ENCODE measurements around the gene ZNF536.

The ZNF536 gene

DNA sequence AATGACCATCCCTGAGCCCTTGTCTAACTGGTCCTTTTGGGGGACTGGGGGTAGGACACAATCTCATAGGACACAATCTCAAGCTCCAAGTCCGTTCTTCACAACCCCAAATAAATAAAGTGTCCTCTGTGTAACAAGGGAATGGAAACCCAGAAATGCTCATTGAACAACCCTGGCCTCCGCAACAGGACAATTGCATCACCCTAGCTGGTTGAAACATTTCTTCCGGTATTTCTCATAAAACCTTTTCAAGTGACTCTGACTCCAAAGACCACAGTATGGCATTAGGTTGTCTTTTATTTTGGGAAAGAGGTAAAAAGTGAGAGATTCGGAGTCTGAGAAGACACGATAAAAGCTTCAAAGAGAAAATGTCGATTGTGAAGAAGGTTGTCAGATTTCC is 186.6 kb downstream of the ZNF536 start:
- in situ Hi-C loops (cut with HindIII; ENCODE audit: low pct_unique_long_range_greater_than_20kb, low sequenced_read_pairs), result no loop called here
- no peak for TF ChIP-seq JUND (IDR thresholded peaks at IDR 0.05; ENCODE audit: low read depth)
- DNase-seq (ENCODE audit: low read depth in 1 of 2, low spot score in 1 of 2), result no peak

DNA sequence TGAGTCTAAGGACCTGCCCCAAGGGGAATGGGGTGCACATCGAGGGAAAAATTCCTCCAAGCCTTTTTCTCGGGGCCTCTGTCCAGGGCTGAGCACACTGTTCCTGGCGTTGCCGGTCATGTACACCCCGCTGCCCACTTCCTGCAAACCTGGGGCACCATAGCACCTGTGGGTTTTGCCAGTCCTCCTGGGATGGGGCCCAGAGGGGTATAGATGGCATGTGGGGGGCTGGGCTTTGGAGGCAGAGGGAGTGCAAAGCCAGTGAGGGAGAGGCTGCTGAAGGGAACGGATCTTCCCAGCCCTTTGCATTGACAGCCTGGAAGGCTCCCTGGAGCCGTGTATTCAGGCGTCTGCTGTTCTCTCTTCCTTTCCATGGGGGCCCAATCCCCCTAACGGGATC is 187.3 kb downstream of the ZNF536 start:
- in situ Hi-C loops (cut with HindIII; ENCODE audit: low pct_unique_long_range_greater_than_20kb, low sequenced_read_pairs), result no loop called here
- TF ChIP-seq JUND (IDR thresholded peaks at IDR 0.05; ENCODE audit: low read depth), result no peak

DNA sequence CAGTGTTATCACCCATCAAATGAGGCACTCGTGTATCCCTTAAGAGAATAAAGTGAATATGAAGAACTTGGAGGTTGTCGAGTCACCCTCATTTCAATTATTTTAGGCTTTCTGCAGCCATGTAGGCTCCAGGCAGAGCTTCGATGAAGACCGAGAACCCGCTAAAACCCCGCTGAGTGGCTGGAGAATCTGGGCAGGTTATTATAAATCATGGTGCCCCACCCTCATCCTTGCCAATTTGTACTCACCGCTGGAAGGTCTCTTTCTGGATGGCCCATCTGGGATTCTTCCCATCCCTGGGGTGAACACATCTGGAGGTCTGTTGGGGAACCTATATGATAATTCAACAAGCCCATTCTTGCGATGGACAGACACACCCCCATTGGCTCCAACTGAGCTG is 190.8 kb downstream of the ZNF536 start:
- in situ Hi-C loops (cut with HindIII; ENCODE audit: low pct_unique_long_range_greater_than_20kb, low sequenced_read_pairs), result no loop called here
- no peak for DNase-seq (ENCODE audit: low read depth in 1 of 2, low spot score in 1 of 2)
- TF ChIP-seq JUND (IDR thresholded peaks at IDR 0.05; ENCODE audit: low read depth), result no peak

More for the DNA sequence above, 187.3 kb downstream of the ZNF536 start:
- no peak for DNase-seq (ENCODE audit: low read depth in 1 of 2, low spot score in 1 of 2)

DNA sequence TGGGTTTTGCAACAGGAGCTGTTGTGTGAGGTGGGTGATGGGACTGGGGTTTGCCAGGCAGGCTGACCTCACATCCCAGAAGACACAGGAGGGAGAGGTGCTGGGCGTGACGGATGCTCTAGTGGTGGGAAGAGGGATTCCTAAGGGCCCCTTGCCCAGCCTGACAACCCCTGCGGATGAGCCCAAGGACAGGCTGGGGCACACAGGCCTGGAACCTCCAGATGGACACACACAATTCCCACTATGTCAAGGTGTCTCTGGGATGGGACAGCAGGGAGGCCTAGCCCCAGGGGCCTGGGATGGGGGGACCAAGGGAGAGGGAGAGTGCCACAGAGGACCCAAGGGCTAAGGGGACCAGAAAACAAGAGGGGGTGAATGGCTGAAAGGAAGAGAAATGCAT is 191.5 kb downstream of the ZNF536 start:
- no peak for TF ChIP-seq JUND (IDR thresholded peaks at IDR 0.05; ENCODE audit: low read depth)
- in situ Hi-C loops (cut with HindIII; ENCODE audit: low pct_unique_long_range_greater_than_20kb, low sequenced_read_pairs), result no loop called here
- no peak for DNase-seq (ENCODE audit: low read depth in 1 of 2, low spot score in 1 of 2)

DNA sequence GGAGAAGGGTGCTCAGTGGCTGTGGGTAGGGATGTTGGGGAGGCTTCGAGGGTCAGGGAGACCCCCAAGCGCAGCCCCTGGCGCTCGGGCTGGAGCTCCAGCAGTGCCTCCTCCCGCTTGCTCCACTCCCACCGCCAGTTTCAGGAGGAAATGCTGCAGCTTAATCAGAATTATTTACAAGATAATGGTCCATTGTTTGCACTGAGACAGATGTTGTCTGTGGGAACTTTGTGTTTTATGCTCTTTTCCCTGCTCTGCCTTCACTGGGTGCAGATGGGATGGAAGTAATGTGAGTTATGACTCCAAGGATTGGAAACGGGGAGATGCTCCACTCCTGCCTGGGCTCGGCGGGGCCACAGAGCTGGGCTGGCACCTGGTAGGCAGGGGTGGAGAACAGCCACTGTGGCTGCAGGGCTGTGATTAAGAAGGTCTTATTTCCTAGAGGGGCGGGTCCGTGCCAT is 192.4 kb downstream of the ZNF536 start:
- no peak for DNase-seq (ENCODE audit: low read depth in 1 of 2, low spot score in 1 of 2)

DNA sequence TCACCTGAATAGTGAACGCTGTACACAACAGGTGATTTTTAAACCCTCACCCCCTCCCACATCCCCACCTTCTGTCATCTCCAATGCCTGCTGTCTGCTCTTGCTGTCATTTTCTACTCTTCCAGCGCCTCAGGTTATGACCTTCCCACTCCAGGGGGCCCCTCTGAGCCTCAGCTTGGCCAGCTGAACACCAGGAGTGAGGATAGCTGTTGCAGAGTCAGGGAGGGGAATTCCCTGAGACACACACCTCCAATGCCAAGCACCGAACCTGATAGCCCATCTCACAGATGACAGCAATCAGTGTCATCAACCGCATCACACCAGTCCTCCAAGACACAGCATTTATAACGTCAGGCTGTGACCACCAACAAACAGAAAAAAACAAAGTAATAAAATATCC is 193.5 kb downstream of the ZNF536 start:
- in situ Hi-C loops (cut with HindIII; ENCODE audit: low pct_unique_long_range_greater_than_20kb, low sequenced_read_pairs), result no loop called here
- no peak for DNase-seq (ENCODE audit: low read depth in 1 of 2, low spot score in 1 of 2)
- TF ChIP-seq JUND (IDR thresholded peaks at IDR 0.05; ENCODE audit: low read depth), result no peak

More for the DNA sequence above, 192.4 kb downstream of the ZNF536 start:
- in situ Hi-C loops (cut with HindIII; ENCODE audit: low pct_unique_long_range_greater_than_20kb, low sequenced_read_pairs), result no loop called here
- TF ChIP-seq JUND (IDR thresholded peaks at IDR 0.05; ENCODE audit: low read depth), result no peak

DNA sequence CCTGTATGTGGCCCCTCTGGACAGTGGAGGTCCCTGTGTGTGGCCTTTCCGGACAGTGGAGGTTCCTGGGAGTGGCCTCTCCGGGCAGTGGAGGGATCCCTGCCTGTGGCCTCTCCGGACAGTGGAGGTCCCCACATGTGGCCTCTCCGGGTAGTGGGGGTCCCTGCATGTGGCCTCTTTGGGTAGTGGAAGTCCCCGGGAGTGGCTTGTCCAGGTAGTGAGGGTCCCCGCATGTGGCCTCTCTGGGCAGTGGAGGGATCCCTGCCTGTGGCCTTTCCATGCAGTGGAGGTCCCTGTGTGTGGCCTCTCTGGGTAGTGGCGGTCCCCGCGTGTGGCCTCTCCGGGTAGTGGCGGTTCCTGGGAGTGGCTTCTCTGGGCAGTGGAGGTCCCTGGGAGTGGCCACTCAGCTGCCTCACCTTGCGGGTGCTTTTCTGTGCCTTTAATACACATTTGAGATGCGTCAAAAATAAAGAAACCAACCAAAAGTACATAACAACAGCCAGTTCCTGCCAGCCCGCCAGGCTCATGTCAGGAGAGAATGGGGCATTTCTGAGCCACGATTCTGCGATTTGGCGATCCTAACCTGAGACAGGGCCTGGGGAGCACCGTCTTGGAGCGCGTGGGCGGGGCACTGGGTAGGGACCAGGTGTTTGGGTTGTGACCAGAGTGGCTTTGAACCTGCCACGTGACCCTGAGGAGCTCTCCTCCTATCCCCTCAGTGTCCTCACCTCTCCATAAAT is 194.7 kb downstream of the ZNF536 start:
- no peak for TF ChIP-seq JUND (IDR thresholded peaks at IDR 0.05; ENCODE audit: low read depth)
- in situ Hi-C loops (cut with HindIII; ENCODE audit: low pct_unique_long_range_greater_than_20kb, low sequenced_read_pairs), result no loop called here
- DNase-seq (ENCODE audit: low read depth in 1 of 2, low spot score in 1 of 2), result no peak

DNA sequence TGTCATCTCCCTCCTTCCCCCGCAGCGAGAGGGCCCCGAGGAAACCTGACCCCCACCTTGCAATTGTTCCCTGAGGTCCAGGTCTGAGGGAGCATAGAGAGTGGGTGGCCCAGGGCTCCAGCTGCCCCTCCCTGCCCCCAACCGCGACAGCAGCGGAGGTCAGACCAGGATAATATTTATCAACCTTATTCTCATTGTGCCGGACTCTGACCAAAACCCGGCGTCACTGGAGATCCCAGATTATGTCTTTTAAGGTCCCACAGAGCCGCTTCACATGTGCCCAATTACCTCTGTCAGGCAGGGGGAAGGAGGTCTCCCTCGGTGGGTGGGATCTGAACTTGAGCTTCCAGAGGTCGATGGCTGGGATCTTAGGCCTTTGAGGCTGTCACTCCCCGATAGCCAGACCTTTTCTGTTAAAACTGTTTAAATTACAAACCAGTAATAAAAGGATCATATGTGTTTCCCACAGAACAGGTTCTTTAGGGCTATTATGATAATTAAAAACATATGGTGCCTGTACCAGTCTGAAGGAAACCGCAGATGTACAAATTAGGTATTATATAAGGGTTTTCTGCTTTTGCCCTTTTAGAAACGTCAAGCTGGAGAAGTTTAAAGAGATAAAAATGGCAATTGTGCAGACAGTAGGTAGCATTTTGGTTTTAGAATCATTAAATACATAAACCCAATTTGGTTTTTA is 195.5 kb downstream of the ZNF536 start:
- no peak for TF ChIP-seq JUND (IDR thresholded peaks at IDR 0.05; ENCODE audit: low read depth)
- in situ Hi-C loops (cut with HindIII; ENCODE audit: low pct_unique_long_range_greater_than_20kb, low sequenced_read_pairs), result no loop called here
- no peak for DNase-seq (ENCODE audit: low read depth in 1 of 2, low spot score in 1 of 2)

DNA sequence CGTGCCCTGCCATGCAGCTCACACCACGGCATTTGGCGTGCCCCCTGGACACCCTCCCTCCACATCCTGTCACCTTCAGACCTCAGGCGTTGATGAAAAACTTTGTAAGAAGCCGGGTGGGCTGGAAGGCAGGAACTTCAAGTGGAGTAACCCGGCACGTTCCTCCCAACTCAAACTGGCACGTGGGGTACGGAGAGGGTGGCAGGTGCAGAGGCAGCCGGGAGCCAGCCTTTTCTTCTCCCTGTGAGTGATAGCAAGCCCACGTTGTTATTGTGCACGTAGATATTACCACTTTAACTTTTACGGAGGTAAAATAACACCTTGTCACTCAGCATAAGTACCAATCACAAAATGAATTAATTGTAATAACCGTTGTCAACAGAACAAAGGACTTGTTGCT is 198.0 kb downstream of the ZNF536 start:
- in situ Hi-C loops (cut with HindIII; ENCODE audit: low pct_unique_long_range_greater_than_20kb, low sequenced_read_pairs), result no loop called here
- no peak for DNase-seq (ENCODE audit: low read depth in 1 of 2, low spot score in 1 of 2)
- no peak for TF ChIP-seq JUND (IDR thresholded peaks at IDR 0.05; ENCODE audit: low read depth)

DNA sequence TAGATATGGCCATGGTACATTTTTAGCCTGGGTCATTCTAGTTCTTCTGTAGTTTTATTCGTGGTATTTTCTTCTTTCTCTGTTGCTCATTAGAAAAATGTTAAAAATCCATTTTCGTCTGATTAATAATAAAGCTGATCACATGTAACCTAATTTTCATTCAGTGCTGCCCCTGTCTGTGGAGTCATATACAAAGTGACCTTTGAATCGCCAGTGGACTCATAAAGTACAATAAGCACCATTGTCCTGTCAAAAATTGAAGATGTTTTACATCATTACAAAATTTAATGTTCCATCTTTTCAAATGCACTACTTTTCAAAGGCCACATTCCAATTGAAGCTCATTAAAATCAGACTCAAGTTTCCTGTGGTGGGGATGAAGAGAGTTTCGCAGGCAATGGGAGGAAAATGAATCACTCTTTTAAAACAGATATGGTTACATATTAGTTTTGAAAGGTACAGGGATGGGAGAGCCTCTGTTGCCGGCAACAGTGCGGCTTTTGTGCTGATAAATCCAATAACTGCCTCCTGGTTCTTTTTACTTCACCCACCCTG is 205.4 kb downstream of the ZNF536 start:
- in situ Hi-C loops (cut with HindIII; ENCODE audit: low pct_unique_long_range_greater_than_20kb, low sequenced_read_pairs), result no loop called here
- DNase-seq (ENCODE audit: low read depth in 1 of 2, low spot score in 1 of 2), result no peak
- no peak for TF ChIP-seq JUND (IDR thresholded peaks at IDR 0.05; ENCODE audit: low read depth)

DNA sequence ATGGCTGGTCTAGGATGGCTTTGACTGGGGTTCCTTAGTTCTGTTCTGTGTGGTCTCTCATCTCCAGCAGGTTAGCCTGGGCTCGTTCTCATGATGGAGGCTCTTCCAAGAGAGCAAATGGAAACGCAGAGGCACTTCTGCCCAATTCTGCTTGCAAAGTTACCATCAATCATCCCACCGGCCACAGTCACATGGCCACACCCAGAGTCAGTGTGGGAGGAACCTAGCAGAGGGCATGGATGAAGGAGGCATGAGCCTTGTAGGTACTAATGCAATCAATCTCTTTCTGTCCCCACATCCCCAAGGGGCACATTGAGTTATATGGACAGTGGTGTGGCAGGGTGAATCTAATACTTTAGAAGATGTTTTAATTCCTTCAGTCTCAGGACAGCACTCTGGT is 207.2 kb downstream of the ZNF536 start:
- TF ChIP-seq JUND (IDR thresholded peaks at IDR 0.05; ENCODE audit: low read depth), result no peak
- in situ Hi-C loops (cut with HindIII; ENCODE audit: low pct_unique_long_range_greater_than_20kb, low sequenced_read_pairs), result no loop called here
- DNase-seq (ENCODE audit: low read depth in 1 of 2, low spot score in 1 of 2), result no peak

DNA sequence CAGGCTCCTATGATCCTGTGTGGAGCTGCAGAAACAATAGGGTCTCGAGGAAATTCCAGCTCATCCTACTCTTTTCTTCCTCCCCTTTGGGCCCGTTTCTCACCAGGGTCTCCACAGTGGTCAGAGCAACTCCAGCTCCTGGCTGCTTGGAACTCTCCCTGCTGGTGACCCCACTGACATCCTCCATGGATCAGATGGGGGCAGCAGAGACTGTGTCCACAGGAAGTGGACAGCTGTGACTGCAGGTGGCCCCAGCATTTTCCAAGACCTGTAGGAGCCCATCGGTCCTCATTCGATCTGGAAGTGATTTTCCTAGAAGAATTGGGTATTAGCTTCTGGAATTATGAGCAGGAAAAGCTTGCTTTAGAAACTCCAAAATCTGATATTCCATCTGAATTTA is 208.5 kb downstream of the ZNF536 start:
- in situ Hi-C loops (cut with HindIII; ENCODE audit: low pct_unique_long_range_greater_than_20kb, low sequenced_read_pairs), result no loop called here
- no peak for DNase-seq (ENCODE audit: low read depth in 1 of 2, low spot score in 1 of 2)
- no peak for TF ChIP-seq JUND (IDR thresholded peaks at IDR 0.05; ENCODE audit: low read depth)

DNA sequence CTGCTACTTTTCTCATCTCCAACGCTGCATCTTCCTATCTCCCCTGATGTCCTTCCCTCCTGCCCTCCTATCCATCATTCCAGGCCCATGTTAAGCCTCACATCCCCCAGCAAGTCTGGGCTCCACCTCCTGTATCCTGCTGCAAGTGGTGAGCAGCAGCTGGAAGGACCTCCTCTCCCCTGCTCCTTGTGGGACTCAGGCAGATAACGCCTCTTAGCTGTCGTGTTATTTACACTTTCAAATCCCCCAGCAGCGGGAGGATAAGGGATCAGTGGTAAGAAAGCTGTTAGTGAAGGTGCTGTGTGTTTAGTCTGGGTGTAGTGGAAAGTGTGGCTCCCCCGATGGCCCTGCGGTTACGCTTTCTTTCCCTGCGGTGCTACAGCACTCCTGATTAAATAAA is 211.9 kb downstream of the ZNF536 start:
- DNase-seq (ENCODE audit: low read depth in 1 of 2, low spot score in 1 of 2), result no peak
- in situ Hi-C loops (cut with HindIII; ENCODE audit: low pct_unique_long_range_greater_than_20kb, low sequenced_read_pairs), result no loop called here
- TF ChIP-seq JUND (IDR thresholded peaks at IDR 0.05; ENCODE audit: low read depth), result no peak
